Activated naive CD8-positive, alpha-beta T cell treated with anti-CD3 and anti-CD28 coated beads, Interleukin-2, amount 10 ng/mL, durations not matched to agents 7 days and 5 days (primary cell): ENCODE data around the gene MRTFB. TPM values are rescaled to one million over a fixed set of nuclear protein-coding genes. Genes with fewer than 3 reads are reported as not detected.

Experiments
- ATAC-seq: fragments of 150-1000 bp; cut with Tn5 transposase; one replicate; pipeline ENCODE4 v1.10.0; 2021; ENCODE audit warnings: low read depth, moderate library complexity
- POLR2A ChIA-PET: fragments of 350-600 bp; sonication (Branson Sonifier 250); formaldehyde crosslinking; loops from one replicate; lab custom pipeline; 2021; ENCODE audit warnings: antibody characterized with exemption; lab: Charles Lee
- DNase-seq: peaks from one replicate; pipeline ENCODE4 v3.0.0; 2021
- H3K27ac Mint-ChIP-seq: one replicate; pipeline ENCODE4 v1.8.0; 2022; ENCODE audit warnings: mild to moderate bottlenecking, mixed read lengths
- H3K27me3 Mint-ChIP-seq: one replicate; pipeline ENCODE4 v1.8.0; 2022; ENCODE audit warnings: mild to moderate bottlenecking, moderate library complexity, mixed read lengths
- H3K36me3 Mint-ChIP-seq: one replicate; pipeline ENCODE4 v1.8.0; 2021; ENCODE audit warnings: mild to moderate bottlenecking, mixed read lengths
- H3K4me1 Mint-ChIP-seq: one replicate; pipeline ENCODE4 v1.8.0; 2021; ENCODE audit warnings: mixed read lengths
- H3K4me3 Mint-ChIP-seq: one replicate; pipeline ENCODE4 v1.8.0; 2022; ENCODE audit warnings: mild to moderate bottlenecking, moderate library complexity, mixed read lengths
- H3K9me3 Mint-ChIP-seq: one replicate; pipeline ENCODE4 v1.8.0; 2021; ENCODE audit warnings: mixed read lengths
- total RNA-seq, 2 experiments: library from RNA; stranded (reverse); gene quantifications; one replicate each; pipeline ENCODE4 v1.2.3, GENCODE V29; 2021

The MRTFB gene
- total RNA-seq, 2 experiments from 2014 or later: 14.1 to 16.2 TPM

GRCh38 chr16:14238756-14239155, 167.6 kb downstream of the MRTFB start:
- Mint-ChIP-seq H3K9me3 (no peaks in the 10 kb centered on the region), H3K27me3 (no peaks in the 10 kb centered on the region), H3K27ac (no peak overlapping the region), H3K4me3 (no peak overlapping the region), H3K36me3 (peaks cover 3% of the 10 kb centered on the region), H3K4me1 (no peaks in the 10 kb centered on the region)
- POLR2A ChIA-PET: no interaction called here
- ATAC-seq (no peak), DNase-seq (no peak)

GRCh38 chr16:14239791-14240190, 168.7 kb downstream of the MRTFB start:
- no peaks in the 10 kb centered on the region for H3K27me3 Mint-ChIP-seq
- H3K36me3 Mint-ChIP-seq: peaks cover 3% of the 10 kb centered on the region
- no peak for DNase-seq
- no peaks in the 10 kb centered on the region for H3K9me3 Mint-ChIP-seq
- no peaks in the 10 kb centered on the region for H3K4me1 Mint-ChIP-seq
- H3K27ac Mint-ChIP-seq: no peak overlapping the region
- POLR2A ChIA-PET: no interaction called here
- no peak overlapping the region for H3K4me3 Mint-ChIP-seq
- ATAC-seq: no peak

DNA sequence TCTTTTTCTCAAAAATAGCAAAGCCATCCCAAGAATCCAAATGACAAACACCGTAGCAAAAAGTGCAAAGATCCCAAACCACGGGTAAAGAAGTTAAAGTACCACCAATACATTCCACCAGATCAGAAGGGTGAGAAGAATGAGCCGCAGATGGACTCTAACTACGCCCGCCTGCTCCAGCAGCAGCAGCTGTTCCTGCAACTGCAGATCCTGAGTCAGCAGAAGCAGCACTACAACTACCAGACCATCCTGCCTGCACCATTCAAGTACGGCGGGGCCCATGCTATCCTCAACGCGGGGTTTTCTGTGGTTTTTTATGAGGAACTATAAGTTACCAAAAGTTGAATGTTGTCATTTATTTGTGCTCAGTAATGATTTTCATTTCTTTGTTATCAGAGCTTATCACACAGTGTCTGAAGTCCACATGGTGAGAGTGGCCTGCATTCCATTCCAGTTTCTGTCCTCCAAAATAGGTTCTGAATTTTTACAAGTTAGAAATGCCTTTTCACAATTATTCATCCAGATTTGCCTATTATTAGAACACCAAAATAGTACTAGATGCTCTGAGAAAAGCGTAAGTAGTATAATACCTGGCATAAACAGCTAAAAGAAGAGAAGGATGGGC, 169.2 kb downstream of the MRTFB start:
- no peak overlapping the region for H3K4me3 Mint-ChIP-seq
- H3K9me3 Mint-ChIP-seq: no peaks in the 10 kb centered on the region
- H3K27ac Mint-ChIP-seq: no peak overlapping the region
- H3K27me3 Mint-ChIP-seq: no peaks in the 10 kb centered on the region
- ATAC-seq (no peak), DNase-seq (no peak)
- POLR2A ChIA-PET: no interaction called here
- peaks cover 3% of the 10 kb centered on the region for H3K36me3 Mint-ChIP-seq
- H3K4me1 Mint-ChIP-seq: no peaks in the 10 kb centered on the region

- POLR2A ChIA-PET: interaction anchor here (0.6 kb wide), 1 partner anchor 45 kb away, joined by 3 read pairs; no protein-coding TSS in a partner anchor
- Mint-ChIP-seq H3K27ac (no peak overlapping the region), H3K9me3 (no peaks in the 10 kb centered on the region)
Measured at GRCh38 chr16:14240964-14241363, 169.8 kb downstream of the MRTFB start.

GRCh38 chr16:14241631-14242030, 170.5 kb downstream of the MRTFB start:
- Mint-ChIP-seq H3K27me3 (no peaks in the 10 kb centered on the region), H3K9me3 (no peaks in the 10 kb centered on the region), H3K4me1 (no peaks in the 10 kb centered on the region), H3K36me3 (peaks cover 3% of the 10 kb centered on the region), H3K27ac (no peak overlapping the region), H3K4me3 (no peak overlapping the region)
- DNase-seq (no peak), ATAC-seq (no peak)
- POLR2A ChIA-PET: interaction anchor here (0.6 kb wide), 1 partner anchor 44 kb away, joined by 3 read pairs; no protein-coding TSS in a partner anchor

More at GRCh38 chr16:14240964-14241363, 169.8 kb downstream of the MRTFB start:
- no peak for ATAC-seq
- no peak overlapping the region for H3K4me3 Mint-ChIP-seq
- H3K36me3 Mint-ChIP-seq: peaks cover 3% of the 10 kb centered on the region
- no peaks in the 10 kb centered on the region for H3K27me3 Mint-ChIP-seq
- no peaks in the 10 kb centered on the region for H3K4me1 Mint-ChIP-seq
- no peak for DNase-seq

DNA sequence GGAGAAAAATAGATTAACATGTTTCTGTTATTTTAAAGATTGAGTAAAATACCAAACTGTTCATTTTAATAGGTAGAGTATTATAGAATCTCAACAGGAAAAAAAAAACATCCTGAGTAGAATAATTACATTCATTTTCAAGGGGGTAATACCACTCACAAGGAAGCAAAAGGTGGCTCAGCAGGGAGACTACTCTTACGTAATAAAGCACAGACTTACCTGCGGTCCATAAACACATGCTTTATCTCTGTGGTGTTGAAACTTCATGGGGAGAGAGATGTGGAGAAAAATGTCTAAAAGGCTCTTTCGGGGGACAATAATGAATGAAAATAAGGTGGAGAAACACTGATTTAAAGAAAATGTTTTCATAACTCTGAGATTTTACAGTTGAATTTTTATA, 171.7 kb downstream of the MRTFB start:
- H3K27me3 Mint-ChIP-seq: no peaks in the 10 kb centered on the region
- DNase-seq (no peak), ATAC-seq (no peak)
- peaks cover 3% of the 10 kb centered on the region for H3K36me3 Mint-ChIP-seq
- H3K4me1 Mint-ChIP-seq: no peaks in the 10 kb centered on the region
- POLR2A ChIA-PET: no interaction called here
- no peak overlapping the region for H3K4me3 Mint-ChIP-seq
- no peak overlapping the region for H3K27ac Mint-ChIP-seq
- no peaks in the 10 kb centered on the region for H3K9me3 Mint-ChIP-seq

DNA sequence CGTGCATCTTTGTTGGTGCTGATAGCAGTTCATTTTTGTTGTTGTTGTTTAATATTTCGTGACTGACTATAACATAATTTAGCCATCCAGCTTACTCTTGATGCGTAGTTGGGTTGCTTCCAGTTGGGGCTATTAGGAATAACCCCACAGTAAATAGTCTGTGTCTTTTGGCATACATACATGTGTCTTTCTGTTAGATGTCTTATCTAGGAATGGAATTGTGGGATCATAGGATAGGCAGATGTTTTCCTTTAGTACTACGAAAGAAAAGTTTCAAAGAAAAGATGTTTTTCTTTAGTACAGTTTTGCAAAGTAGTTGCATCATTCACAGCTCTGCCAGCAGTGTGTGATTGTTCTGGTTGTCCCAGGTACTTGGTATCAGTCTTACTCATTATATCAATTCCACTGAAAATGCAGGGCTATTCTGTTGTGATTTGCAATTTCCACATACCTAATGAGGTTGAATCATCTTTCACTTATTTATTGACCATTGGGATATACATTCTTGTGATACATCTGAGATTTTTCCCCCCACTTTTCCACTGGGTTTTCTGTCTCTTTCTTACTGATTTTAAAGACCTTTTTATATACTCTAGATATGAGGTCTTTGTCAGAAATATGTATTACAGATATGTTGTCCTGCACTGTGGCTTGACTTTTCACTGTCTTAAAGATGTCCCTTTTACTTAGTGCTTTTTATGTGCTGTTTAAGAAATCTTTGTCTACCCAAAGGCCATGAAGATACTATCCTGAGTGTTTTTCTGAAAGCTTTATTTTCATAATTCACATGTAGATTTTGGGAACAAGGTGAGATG, 173.3 kb downstream of the MRTFB start:
- no peaks in the 10 kb centered on the region for H3K4me1 Mint-ChIP-seq
- no peak overlapping the region for H3K27ac Mint-ChIP-seq
- POLR2A ChIA-PET: no interaction called here
- DNase-seq: no peak
- ATAC-seq: no peak
- H3K4me3 Mint-ChIP-seq: no peak overlapping the region
- no peaks in the 10 kb centered on the region for H3K27me3 Mint-ChIP-seq
- no peaks in the 10 kb centered on the region for H3K9me3 Mint-ChIP-seq
- peaks cover 3% of the 10 kb centered on the region for H3K36me3 Mint-ChIP-seq

DNA sequence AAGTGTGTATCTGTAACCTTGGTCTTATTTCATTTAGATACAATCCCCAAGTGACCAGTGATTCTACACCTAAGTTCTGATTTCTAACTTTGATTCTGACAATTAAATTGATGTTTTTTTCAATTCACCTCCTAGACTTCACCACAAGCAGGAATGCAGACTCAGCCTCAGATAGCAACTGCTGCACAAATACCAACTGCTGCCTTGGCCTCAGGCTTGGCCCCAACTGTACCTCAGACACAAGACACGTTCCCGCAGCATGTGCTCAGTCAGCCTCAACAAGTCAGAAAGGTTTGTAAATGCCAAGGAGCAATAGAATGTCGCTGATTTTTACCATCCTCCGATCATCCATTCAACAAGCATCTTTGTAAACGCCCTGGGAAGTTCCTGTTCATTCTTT, 177.7 kb downstream of the MRTFB start:
- peaks cover 7% of the 10 kb centered on the region for H3K36me3 Mint-ChIP-seq
- H3K27ac Mint-ChIP-seq: no peak overlapping the region
- no peak overlapping the region for H3K4me3 Mint-ChIP-seq
- H3K4me1 Mint-ChIP-seq: no peaks in the 10 kb centered on the region
- no peaks in the 10 kb centered on the region for H3K27me3 Mint-ChIP-seq
- DNase-seq: no peak
- H3K9me3 Mint-ChIP-seq: no peaks in the 10 kb centered on the region
- POLR2A ChIA-PET: no interaction called here
- no peak for ATAC-seq

- POLR2A ChIA-PET: no interaction called here
- H3K9me3 Mint-ChIP-seq: no peaks in the 10 kb centered on the region
- H3K27me3 Mint-ChIP-seq: no peaks in the 10 kb centered on the region
- no peak for ATAC-seq
- H3K27ac Mint-ChIP-seq: no peak overlapping the region
- H3K4me3 Mint-ChIP-seq: no peak overlapping the region
- peaks cover 7% of the 10 kb centered on the region for H3K36me3 Mint-ChIP-seq
- H3K4me1 Mint-ChIP-seq: no peaks in the 10 kb centered on the region
- DNase-seq: peak; percentile 39
Measured at GRCh38 chr16:14249291-14250032, 178.3 kb downstream of the MRTFB start.

- no peak overlapping the region for H3K4me3 Mint-ChIP-seq
- DNase-seq (no peak), ATAC-seq (no peak)
- H3K27me3 Mint-ChIP-seq: no peaks in the 10 kb centered on the region
- H3K4me1 Mint-ChIP-seq: no peaks in the 10 kb centered on the region
- no peaks in the 10 kb centered on the region for H3K9me3 Mint-ChIP-seq
- H3K36me3 Mint-ChIP-seq: peaks cover 7% of the 10 kb centered on the region
- H3K27ac Mint-ChIP-seq: no peak overlapping the region
- POLR2A ChIA-PET: no interaction called here
Measured at GRCh38 chr16:14251419-14251818, 180.3 kb downstream of the MRTFB start.

GRCh38 chr16:14252860-14253259, 181.7 kb downstream of the MRTFB start:
- DNase-seq (no peak), ATAC-seq (no peak)
- Mint-ChIP-seq H3K27ac (no peak overlapping the region), H3K27me3 (no peaks in the 10 kb centered on the region), H3K4me1 (no peaks in the 10 kb centered on the region), H3K4me3 (no peak overlapping the region), H3K36me3 (peaks cover 7% of the 10 kb centered on the region), H3K9me3 (no peaks in the 10 kb centered on the region)
- POLR2A ChIA-PET: no interaction called here

- H3K27me3 Mint-ChIP-seq: no peaks in the 10 kb centered on the region
- DNase-seq: no peak
- ATAC-seq: no peak
- H3K27ac Mint-ChIP-seq: no peak overlapping the region
- H3K9me3 Mint-ChIP-seq: no peaks in the 10 kb centered on the region
- H3K4me3 Mint-ChIP-seq: no peak overlapping the region
- peaks cover 11% of the 10 kb centered on the region for H3K36me3 Mint-ChIP-seq
- POLR2A ChIA-PET: no interaction called here
- no peaks in the 10 kb centered on the region for H3K4me1 Mint-ChIP-seq
Measured at GRCh38 chr16:14263011-14263410, 191.9 kb downstream of the MRTFB start.

DNA sequence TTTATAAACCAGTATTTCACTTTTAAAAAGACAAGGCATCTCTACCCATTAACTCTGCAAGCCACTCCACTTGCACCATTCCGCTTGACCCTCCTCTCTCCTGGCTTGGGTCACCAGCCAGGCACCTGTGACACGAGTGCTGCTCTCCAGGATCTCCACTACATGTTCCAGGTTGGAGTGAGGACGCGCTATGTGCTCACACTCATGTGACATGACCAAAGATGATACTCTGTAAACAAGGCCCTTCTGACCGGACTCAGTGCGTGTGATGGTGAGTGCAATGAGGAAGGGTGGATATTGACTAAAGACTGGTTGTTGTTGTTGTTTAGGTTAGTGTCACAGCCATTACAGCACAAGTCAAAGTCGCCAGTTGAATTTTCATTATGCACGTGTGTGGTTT, 192.7 kb downstream of the MRTFB start:
- Mint-ChIP-seq H3K9me3 (no peaks in the 10 kb centered on the region), H3K27me3 (no peaks in the 10 kb centered on the region), H3K4me1 (no peaks in the 10 kb centered on the region), H3K4me3 (no peak overlapping the region), H3K36me3 (peaks cover 11% of the 10 kb centered on the region), H3K27ac (no peak overlapping the region)
- POLR2A ChIA-PET: no interaction called here
- ATAC-seq (no peak), DNase-seq (no peak)
